ENCODE results near the gene SH2D6. TPM values are rescaled to one million over a fixed set of nuclear protein-coding genes. Genes with fewer than 3 reads are reported as not detected.
"Not testable (repeated sequence)": the region's sequence is repeated elsewhere in the genome, so short reads cannot be mapped to it uniquely, and the experiment has no call there.

SH2D6 gene
- not detected in 2 replicates for total RNA-seq (2014; rRNA removed; shearing (Covaris generic))

DNA sequence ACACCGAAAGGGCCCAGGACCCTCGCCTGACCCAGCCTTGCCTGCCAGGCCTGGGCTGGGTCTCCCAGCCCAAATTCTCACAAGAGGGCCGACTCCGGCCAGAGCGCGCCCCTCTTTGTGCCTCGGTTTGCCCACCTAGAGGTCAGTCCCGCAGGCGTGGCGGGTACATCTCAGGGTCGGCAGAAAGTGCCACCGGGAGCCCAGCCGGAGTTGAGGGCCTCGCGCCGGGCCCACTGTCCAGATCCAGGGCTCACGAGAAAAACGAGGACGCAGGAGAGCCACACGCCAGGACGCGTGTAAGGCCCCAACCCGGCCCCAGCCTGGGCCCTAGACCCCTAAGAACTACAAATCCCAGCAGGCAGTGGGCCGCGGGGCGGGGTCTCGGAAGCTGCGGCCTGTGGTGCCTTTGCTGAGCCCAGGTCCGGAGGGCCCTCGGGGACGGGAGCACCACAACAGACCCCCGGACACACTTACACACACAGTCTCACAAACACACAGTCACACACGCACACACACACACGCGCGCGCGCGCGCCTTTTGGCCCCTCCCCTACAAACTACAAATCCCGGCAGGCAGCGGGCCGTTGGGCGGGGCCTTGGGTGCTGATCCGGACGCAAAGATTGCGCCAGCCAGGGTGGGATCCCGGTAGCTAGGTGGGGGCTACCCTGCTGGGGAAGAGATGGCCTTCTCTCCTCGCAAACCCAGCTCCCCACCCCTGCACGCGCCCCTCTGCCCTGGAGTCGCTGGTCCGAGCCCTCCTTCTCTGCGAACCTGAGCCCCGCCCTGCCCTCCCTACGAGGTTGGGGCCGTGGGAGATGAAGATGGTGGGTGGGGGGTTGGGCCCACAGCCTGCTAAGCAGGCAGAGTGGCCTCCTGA, at the start of gene SH2D6:
Gene SH2D6 (plus strand): TSS at position 583 of the 877 bp plus-strand sequence. CDS start 10,752 bp downstream, outside the sequence.
- DNase-seq (ENCODE audit: low spot score), result peak; percentile 88
- in situ Hi-C loops (cut with HindIII; ENCODE audit: low sequenced_read_pairs), result no loop called here

DNA sequence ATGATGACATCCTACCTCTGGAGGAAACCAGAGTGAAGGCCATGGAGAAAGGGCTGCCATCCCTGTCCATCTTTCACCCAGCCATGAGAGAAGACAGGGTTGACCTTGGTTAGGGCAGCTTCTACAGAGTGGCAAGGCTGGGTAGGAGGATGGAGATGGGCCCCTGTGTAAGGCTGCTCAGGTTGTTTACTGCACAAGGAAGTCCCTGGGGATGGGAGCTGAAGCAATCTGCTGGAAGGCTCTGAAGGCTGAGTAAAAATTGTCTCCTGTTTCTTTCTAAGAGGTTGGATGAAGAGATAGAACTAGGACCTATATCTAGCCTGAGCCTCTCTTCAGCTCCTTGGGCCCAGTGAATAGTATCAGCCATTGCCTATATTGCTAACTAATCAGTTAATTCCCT, 49.6 kb upstream of the SH2D6 start:
- no peak for DNase-seq (ENCODE audit: low spot score)
- in situ Hi-C loops (cut with HindIII; ENCODE audit: low sequenced_read_pairs), result no loop called here

DNA sequence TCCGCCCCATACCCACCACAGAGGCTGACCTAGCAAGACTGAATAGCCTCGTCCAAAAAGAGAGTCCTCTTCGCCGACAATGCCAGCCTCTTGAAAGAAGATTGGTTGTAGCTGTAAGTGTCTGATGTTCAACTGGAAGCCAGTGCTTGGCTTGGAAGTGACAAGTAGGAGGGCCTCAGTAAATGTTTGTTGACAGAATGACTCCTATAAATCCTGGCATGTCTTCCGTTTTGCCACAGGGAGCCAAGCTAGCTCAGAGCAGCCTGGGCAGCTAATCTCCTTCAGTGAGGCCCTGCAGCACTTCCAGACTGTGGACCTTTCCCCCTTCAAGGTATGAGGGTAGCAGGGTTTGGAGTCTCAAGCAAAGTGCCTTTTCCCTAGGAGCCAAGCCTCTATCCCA, 49.0 kb upstream of the SH2D6 start:
- DNase-seq (ENCODE audit: low spot score), result no peak
- in situ Hi-C loops (cut with HindIII; ENCODE audit: low sequenced_read_pairs), result no loop called here

DNA sequence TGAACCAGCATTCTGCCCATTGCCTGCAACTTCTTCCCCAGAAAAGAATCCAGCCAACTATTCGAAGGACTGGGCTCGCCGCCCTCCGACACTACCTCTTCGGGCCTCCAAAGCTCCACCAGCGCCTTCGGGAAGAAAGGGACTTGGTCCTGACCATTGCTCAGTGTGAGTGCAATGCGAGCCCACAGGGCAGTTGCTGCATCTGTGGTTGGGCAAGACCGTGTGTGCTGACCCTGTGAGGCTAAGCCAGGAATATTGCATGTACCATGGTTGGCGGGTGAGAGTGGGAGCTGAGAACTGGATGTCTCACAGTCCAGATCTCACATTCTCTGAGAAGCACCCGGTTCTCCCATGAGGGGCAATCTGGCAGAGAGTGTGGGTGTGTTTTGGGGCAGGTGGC, 47.5 kb upstream of the SH2D6 start:
- in situ Hi-C loops (cut with HindIII; ENCODE audit: low sequenced_read_pairs), result no loop called here
- no peak for DNase-seq (ENCODE audit: low spot score)

DNA sequence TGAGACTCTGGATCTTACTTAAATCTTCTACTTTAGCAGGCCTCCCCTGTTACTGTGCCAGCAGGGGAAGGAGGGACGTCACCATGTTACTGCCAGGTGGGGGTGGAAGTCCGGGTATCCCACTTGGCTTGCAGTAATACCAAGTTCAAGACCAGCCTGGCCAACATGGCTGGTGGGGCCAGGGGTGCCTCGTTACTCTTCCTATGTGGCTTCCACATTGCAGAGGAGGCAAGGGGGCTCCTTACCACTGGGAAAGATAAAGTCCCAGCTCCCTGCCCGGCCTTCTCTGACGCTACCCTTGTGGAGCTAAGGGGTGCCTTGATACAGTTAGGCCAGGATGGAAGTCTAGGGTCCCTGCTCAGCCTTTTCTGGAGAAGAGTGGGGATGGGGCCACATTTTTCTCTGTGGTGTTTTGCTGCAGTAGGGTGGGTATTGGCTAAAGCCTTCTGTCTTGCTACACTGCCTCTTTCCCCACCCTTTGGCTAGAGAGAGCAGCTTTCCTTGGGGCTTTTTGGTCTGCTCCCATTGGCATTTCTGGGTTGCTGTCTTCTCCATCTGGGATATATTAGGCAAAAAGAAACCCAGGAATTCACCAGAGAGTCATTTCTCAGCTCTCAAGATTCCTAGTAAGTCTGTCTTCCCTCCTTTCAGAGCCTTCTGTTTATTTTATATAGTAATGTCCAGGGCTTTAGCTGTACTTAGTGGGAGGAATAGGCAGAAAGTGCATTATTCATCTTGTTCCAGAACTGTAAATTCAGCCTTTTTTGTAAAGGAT, 42.0 kb upstream of the SH2D6 start:
- no peak for DNase-seq (ENCODE audit: low spot score)
- in situ Hi-C loops (cut with HindIII; ENCODE audit: low sequenced_read_pairs), result no loop called here

DNA sequence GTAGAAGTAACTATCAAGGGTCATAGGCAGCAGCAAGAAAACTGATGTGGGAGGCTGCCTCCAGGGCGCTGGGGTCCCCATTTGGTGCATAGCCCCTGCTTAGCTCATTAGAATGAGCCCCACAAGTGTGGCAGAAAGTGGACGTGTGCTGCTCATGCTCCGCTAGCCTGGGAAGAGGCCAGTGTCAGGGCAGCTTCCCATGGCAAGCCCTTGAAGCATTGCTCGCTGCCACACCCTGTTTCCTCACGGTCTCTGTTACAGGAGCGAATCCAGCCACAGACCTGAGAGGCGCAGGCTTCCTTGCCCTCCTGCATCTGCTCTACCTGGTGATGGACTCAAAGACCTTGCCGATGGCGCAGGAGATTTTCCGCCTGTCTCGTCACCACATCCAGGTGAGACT, 41.4 kb upstream of the SH2D6 start:
- DNase-seq (ENCODE audit: low spot score), result no peak
- in situ Hi-C loops (cut with HindIII; ENCODE audit: low sequenced_read_pairs), result no loop called here

DNA sequence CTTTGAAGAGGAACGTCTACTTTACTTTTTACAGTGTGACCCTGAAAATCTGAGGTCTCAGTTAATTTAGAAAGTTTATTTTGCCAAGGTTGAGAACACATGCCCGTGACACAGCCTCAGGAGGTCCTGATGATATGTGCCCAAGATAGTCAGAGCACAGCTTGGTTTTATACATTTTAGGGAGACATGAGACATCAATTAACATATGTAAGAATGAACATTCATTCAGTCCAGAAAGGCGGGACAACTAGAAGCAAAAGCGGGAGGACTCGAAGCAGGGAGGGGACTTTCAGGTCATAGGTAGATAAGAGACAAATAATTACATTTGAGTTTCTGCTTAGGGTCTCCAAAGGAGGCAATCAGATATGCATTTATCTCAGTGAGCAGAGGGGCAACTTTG, 40.3 kb upstream of the SH2D6 start:
- in situ Hi-C loops (cut with HindIII; ENCODE audit: low sequenced_read_pairs), result no loop called here

DNA sequence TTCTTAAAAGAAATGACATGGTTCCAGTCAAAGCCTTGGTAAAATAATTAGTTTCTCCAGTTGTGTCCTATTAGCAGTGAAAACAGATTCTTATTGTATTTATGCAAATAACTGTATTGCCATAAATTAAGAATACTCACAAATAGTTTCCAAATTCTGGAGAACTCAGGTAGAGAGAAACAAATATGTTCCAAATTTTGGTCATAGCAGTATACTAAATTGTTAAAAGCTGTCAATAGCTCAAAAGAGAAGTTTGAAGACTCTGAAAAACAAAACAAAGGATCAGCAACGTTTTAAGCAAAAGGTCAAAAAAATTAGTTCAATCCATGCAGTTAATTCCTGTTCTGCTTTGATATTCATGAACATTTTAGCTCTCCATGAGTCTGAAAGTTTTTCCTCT, 38.5 kb upstream of the SH2D6 start:
- in situ Hi-C loops (cut with HindIII; ENCODE audit: low sequenced_read_pairs), result no loop called here
- DNase-seq (ENCODE audit: low spot score), result no peak

More for the DNA sequence above, 40.3 kb upstream of the SH2D6 start:
- DNase-seq (ENCODE audit: low spot score), result no peak

DNA sequence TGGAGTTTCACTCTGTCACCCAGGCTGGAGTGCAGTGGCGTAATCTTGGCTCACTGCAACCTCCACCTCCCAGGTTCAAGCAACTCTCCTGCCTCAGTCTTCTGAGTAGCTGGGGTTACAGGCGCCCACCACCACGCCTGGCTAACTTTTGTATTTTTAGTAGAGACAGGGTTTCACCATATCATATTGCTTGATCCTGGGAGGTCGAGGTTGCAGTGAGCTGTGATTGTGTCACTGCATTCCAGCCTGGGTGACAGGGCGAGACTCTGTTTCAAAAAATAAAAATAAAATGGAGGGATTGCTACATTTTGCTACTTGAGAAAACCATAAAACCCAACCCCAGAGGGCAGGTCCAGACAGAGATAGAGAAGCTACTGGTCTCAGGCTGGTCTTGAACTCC, 35.4 kb upstream of the SH2D6 start:
- in situ Hi-C loops (cut with HindIII; ENCODE audit: low sequenced_read_pairs); DNase-seq (ENCODE audit: low spot score): not testable (repeated sequence)

DNA sequence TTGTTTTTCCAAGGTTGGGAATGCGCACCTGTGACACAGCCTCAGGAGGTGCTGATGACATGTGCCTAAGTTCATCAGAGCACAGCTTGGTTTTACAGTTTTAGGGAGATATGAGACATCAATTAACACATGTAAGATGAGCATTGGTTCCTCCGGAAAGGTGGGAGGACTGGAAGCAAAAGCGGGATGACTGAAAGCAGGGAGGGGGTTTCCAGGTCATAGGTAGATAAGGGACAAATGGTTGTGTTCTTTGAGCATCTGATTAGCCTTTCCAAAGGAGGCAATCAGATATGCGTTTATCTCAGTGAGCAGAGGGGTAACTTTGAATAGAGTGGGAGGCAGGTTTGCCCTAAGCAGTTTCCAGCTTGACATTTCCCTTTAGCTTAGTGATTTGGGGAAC, 34.7 kb upstream of the SH2D6 start:
- in situ Hi-C loops (cut with HindIII; ENCODE audit: low sequenced_read_pairs), result no loop called here
- no peak for DNase-seq (ENCODE audit: low spot score)

DNA sequence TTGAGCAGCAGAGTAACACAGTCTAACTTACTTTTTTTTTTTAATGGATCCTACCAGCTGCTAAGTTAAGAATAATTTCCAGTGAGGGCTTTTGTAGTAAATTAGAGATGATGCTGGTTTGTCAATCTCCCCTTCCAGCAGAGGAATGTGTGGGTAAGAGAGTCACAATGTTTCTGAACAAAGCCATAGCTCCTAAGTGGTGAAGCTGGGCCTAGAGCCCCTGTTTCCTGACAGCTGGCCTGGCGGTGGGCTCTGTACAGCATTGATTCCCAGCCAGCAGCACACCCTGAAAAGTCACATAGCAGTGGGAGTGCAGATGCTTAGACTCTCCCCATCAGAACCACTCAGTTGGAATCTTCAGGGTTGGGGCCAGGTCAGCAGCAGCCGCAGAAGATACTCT, 32.8 kb upstream of the SH2D6 start:
- in situ Hi-C loops (cut with HindIII; ENCODE audit: low sequenced_read_pairs), result no loop called here
- DNase-seq (ENCODE audit: low spot score), result no peak

DNA sequence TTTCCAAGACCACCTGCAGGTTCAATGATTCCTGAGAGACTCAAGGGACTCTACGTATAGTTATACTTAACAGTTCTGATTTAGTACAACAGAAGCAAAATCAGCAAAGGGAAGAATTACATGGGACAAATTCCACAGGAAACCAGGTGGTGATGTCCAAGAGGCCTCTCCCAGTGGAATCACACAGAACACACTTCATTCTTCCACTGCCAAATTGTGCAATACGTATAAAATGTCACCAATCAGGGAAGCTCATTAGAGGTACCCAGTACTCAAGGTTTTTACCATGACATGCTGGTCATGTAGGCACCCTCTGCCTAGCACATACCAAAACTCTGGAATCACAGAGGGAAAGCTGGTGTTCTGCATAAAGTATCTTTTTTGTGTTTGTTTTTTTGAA, 30.8 kb upstream of the SH2D6 start:
- in situ Hi-C loops (cut with HindIII; ENCODE audit: low sequenced_read_pairs), result no loop called here
- no peak for DNase-seq (ENCODE audit: low spot score)

DNA sequence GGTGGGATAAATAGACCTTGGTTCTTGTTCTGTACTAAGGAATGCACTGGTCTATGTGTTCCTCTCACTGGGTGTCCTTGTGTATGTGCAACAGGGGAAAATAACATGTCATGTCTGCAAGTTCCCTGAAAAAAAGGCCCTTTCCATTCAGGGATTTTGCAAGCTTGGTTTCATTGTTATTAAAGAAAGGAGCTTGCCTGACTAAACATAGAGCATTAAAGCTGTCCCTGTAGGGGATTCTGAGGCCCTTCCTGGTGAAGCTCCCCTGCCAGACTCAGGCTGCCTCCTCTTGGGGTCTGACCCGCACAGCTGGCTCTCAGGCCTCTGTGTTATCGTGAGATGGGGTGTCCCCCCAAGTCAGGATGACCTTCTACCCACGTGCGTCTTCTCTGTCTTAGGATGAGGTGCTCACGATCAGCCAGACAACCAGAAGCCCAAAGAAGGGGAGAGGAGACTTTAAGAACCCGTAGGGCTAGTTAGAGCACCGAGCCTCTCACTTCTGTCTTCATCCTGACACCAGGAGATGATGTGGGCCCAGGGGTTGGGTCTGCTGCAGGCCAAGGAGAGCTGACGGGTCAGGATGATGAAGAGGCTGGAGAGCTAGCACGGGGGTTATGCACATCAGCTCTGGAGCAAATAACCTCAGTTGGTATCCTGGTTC, 29.5 kb upstream of the SH2D6 start:
- in situ Hi-C loops (cut with HindIII; ENCODE audit: low sequenced_read_pairs), result no loop called here

DNA sequence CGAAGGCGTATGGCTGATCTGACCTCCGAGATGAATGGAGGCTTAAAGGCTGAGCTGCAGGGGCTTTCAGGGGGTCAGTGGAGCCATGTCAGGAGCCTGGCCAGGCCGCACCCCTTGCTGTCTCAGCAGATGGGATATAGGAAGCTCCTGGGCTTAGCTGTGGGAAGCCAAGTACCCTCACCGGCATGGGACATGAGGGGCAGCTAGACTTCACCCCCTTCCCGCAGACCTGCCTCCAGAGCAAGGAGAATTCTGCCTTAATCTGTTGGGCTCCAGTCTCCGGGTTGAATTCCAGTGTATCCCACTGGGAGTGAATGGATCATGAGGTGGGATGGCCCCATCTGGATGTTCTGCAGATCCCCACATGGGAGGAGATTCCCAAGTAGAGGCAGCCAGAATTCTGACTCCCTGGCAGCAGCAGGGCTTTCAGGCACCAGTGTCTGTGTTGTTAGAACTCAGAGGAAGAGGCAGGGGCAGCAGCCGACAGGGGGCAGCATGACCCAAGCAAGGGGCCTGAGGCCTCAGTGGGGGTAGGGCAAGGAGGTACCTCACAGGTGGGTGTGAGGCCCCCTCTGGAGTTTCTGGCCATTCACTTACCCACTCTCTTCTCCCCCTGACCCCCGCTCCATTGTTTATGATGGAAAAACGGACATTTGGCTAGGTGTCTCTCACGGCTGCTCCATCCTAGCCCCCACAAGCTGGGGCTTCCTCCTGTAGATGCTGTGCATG, 27.4 kb upstream of the SH2D6 start:
- peak; percentile 19 for DNase-seq (ENCODE audit: low spot score)
- in situ Hi-C loops (cut with HindIII; ENCODE audit: low sequenced_read_pairs), result no loop called here

More for the DNA sequence above, 29.5 kb upstream of the SH2D6 start:
- no peak for DNase-seq (ENCODE audit: low spot score)

DNA sequence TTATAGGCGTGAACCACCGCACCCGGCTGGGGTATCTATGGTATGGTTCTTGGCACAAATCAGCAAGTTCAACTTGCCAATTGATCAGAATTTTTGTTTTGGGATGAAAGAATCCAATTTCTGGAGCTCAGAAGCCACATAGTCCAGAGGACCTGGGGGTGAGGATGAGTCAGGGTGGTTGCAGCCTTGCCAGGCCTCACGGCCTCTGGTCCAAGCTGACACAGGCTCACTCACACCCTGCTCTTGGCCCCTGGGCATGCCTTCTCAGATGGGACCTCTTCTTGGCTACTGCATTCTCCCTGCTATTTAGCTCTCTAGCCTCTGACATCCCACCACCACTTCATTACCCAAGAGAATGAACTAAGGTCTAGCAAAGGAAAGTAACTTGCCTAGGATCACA, 24.7 kb upstream of the SH2D6 start:
- in situ Hi-C loops (cut with HindIII; ENCODE audit: low sequenced_read_pairs), result no loop called here

DNA sequence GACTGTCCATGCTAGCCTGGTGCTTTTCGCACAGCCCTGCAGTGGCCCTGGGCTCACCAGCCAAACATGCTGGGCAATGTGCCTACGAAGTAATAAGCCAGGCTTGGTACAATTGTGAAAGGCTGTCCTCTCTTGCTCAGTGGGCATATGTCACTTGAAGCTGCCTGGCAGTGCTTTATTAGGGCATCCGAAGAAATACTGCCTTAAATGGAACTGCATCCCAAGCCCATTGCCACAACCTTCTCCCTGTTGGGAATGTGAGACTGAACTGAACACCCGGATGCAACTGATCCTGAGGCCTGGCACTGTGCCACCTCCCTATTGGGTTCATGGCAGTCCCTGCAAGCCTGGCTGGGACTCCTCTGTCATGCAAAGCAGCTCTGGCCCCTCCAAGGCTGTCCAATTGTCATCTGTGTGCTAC, 24.2 kb upstream of the SH2D6 start:
- DNase-seq (ENCODE audit: low spot score), result peak; percentile 94
- in situ Hi-C loops (cut with HindIII; ENCODE audit: low sequenced_read_pairs), result no loop called here

More for the DNA sequence above, 24.7 kb upstream of the SH2D6 start:
- no peak for DNase-seq (ENCODE audit: low spot score)

DNA sequence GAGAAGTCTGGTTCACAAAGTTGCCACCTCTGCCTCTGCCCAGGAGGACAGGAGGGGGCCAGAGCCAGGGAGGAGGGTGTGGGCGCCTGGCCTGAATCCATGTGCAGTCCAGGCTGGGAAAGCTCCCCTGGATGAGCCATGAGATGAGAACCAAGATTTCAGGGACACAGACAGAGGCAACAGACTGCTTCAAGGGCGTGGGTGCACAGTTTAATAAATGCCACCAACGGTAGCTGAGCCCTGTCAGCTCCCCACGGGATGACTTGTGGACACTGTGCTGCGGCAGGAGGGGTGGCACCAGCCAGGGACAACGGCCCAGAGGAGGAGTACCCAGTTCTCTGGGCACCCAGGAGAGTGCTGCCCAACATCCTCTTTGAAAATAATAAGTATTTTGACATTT, 23.5 kb upstream of the SH2D6 start:
- no peak for DNase-seq (ENCODE audit: low spot score)
- in situ Hi-C loops (cut with HindIII; ENCODE audit: low sequenced_read_pairs), result no loop called here

DNA sequence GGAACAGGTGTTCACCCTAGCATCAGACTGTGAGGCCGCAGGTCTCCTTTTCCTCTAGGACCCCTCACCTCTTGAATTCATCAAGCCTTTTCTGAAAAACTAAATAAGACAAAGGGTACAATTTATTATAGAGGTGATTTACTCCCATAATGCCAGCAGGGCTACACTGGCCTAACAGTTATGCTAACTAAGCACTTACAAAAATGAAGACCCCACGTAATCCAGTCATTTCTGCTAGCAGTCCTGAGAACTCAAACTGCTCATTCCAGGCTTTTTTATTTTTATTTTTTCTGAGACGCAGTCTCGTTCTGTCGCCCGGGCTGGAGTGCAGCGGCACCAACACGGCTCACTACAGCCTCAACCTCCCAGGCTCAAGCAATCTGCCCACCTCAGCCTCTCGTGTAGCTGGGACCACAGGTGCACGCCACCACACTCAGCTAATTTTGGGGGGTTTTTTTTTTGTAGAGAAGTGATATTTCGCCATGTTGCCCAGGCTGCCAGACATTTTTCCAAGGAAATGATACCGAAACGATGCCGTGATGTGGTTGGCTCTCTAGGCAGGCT, 22.5 kb upstream of the SH2D6 start:
- in situ Hi-C loops (cut with HindIII; ENCODE audit: low sequenced_read_pairs), result no loop called here
- no peak for DNase-seq (ENCODE audit: low spot score)

Measured in G401 (cell line).